Measurements from ENCODE around the gene PLOD2.
"Not testable (repeated sequence)": the region's sequence is repeated elsewhere in the genome, so short reads cannot be mapped to it uniquely, and the experiment has no call there.

PLOD2 gene

GRCh38 chr3:146139586-146140110 lies 21.3 kb downstream of the PLOD2 start:
- no peak for DNase-seq (ENCODE audit: low read depth in 3 of 3)

DNA sequence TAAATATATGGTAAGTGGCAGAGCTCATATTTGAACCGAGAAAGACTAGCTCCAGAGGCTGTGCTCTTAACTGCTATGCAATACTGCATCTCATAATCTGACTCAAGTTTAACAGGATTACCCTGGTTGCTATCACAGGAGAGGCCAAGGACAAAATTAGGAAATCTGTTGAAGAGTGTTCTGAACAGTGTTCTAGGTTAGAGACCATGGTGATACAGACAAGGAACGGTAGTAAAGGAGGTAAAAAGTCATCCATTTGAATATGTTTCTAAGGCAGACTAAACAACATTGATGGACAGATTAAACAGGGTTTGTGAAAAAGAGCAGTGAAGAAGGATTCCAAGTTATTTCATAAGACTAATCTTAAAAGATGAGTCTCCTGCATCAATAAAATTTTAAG lies 22.1 kb downstream of the PLOD2 start:
- DNase-seq (ENCODE audit: low read depth in 3 of 3) = no peak

DNA sequence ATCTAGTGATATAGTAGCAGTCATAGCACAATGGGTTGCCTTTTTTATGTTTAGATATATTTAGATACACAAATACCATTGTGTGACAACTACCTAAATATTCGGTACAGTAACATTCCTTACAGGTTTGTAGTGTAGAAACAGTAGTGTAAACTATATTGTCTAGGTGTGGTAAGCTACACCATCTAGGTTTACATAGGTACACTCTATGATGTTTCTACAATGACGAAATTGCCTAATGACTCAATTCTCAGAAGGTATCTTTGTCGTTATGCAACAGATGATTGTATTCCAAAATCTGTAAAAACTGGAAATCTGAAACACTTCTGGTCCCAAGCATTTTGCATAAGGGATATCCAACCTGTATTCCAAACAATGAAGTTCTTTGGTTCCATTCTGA lies 24.3 kb downstream of the PLOD2 start:
- no peak for DNase-seq (ENCODE audit: low read depth in 3 of 3)

DNA sequence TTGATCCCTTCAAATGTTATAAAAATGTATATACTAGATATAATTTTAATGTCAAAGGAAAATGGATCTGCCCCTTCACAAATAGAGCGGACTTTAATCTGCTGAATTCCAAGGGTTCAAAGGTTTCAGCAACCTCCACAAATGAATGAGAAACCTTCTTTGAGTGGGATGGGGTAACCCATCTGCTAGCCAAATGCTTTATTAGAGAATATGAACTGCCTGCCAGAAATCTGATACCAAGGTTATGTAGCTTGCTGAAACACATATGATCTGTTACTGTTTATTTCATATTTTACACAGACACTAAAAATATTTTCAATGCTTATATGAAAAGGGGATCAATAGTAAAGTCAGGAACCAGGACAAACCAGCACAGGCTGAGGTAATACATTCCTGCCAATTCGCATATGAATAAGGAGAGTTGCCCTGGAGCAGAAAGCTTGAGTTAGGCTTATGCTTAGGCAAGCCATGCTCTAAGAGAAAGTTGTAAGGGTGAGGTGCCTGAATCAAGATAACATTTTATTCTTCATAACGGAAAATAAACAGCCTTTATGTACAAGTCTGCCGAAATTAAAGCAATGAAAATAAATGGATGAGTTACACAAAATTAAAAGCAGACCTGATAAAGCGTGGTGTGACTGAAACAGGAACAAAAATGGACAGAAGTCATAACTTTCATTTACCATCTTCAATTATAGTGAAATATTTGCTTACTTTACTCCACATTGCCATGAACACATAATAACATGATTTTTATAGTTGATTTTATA lies 26.5 kb downstream of the PLOD2 start:
- no peak for DNase-seq (ENCODE audit: low read depth in 3 of 3)

- DNase-seq (ENCODE audit: low read depth in 3 of 3) = no peak
Measured at GRCh38 chr3:146133441-146133840, 27.5 kb downstream of the PLOD2 start.

DNA sequence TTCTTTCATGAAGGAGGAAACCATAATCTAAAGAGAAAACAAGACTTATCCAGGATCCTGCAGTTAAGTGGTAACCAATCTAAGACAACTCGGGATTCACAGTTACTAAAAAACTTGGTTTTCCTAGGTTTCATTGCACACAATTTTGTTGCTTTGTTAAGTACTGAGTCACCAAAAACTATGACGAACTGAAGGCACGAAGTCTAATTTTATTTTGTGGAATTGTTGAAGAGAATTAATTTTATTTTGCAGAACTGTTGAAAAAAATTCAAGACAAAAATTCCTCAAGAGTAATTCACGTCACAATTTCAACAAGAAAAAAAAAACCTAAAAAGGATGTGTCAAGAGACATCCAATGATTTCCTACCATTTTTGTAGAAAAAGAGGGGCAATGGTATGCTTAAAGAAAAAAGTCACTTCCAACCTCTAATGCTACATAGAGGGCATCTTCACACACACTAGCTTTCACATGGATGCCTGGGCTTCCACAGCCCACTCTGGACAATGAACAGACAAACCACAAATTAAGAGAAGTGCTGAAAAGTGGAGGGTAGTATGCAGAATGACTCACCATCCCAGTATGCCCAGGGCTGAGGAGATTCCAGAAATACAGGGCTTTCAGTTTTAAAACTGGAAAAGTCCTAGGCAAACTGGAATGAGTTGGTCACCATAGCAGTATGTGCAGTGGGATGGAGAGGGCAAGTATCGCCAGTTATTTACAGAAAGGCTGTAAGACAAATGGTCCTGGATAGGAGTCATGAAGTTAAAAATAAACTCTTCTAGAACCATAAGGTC lies 29.2 kb downstream of the PLOD2 start:
- DNase-seq (ENCODE audit: low read depth in 3 of 3) = no peak

GRCh38 chr3:146130881-146131371 lies 30.1 kb downstream of the PLOD2 start:
- no peak for DNase-seq (ENCODE audit: low read depth in 3 of 3)

DNA sequence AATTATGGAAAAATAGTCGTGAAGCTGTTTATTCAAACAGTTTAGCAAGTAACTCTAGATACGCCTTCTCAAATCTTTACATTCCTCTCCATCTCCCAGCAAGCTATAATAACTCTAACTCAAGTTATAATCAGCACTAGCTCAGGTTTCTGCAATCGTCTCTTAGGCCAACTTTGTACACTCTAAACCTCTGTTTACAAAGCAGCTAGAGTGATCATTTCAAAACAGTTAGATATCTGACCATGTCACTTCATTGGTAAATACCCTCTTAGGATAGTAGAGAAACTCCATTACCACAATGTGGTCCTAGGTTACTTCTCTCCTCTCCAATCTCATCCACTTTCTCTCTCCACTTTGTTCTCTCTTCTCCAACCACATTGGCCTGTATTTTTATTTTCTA lies 31.2 kb downstream of the PLOD2 start:
- no peak for DNase-seq (ENCODE audit: low read depth in 3 of 3)

- no peak for DNase-seq (ENCODE audit: low read depth in 3 of 3)
Measured at GRCh38 chr3:146128939-146129338, 32.0 kb downstream of the PLOD2 start.

DNA sequence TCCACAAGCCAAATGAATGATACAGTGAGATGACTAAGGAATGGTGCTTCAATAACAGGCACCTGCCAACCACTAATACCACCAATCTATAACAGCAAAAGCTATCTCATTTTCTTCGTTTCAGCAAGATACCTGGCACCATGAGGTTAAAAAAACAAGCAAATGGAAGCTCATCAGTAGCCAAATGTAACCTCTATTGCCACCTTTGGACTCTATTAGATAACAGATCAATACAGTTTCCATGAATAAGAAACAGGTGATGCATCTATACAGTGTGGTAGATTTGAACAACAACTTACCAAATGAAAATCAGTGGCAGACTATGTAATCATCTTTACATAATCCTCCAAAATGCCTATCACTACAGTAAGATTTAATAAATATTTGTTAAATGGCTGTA lies 32.8 kb downstream of the PLOD2 start:
- no peak for DNase-seq (ENCODE audit: low read depth in 3 of 3)

GRCh38 chr3:146125951-146126350 lies 35.0 kb downstream of the PLOD2 start:
- DNase-seq (ENCODE audit: low read depth in 3 of 3) = no peak

DNA sequence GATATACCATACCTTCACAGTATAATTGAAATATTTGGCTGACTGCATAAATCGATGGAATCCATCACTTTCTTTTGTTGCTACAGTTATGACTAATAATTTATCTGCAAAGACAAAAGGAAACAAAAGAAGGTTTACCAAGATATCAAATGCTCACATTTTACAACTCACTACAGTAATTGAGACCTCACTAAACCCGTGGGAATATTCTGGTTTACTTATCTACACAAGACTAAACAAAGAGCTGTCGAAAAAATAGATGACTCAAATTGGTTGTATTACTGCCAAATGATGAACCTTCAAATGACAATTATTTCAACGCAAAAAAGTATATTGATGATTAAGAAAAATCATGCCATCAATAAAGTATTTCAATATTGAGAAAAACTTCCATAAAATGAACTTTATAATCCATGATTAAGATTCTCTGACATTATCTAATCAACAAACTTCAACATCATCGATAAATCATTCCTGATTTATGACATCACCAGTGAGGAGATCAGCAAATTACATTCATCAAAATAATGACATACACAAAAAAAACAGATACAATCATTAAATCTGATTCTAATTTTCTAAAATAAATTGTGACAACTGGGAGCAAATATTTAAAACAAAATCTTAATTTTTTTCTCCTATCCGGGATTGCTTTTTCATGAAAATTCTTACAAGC lies 36.7 kb downstream of the PLOD2 start:
- no peak for DNase-seq (ENCODE audit: low read depth in 3 of 3)

DNA sequence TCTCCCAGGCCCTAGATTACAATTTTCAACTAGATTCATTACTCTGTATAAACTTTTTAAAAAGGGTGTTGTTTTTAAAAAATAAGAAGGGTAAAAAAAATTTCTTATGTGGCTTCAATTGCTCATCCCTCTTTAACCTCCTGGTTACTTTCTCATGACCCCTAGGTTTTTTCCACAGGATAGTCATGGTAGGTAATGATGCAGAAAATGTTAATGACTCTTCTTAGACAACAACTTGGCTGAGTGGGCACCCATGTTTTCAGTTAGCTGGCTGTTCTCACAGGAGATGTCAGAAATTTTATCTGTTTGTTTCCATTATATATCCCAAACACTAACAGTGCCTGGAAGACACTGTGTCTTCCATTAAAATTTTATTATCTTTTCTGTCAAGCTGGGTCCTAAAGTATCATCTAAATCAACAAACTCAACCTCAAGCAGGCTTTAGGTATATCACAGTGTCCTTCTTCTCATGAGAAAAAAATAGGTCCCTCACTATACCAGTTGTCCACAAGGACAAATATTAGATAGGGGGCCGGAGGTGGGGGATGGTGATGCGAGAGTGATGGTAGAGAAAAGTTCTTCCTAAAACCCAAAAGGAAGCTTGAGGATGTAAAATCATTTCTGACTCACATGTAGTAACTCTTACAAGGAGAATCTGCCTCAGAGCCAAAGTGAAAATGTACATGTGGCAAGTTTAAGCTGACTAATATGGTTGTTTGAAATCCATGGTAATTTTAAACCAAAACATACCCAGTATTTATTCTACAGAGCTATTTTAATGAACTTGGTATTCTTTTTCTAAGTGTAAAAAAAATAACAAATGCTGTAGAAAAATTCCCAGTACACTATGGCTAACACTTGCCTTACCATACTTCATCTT lies 43.3 kb downstream of the PLOD2 start:
- DNase-seq (ENCODE audit: low read depth in 3 of 3) = no peak

DNA sequence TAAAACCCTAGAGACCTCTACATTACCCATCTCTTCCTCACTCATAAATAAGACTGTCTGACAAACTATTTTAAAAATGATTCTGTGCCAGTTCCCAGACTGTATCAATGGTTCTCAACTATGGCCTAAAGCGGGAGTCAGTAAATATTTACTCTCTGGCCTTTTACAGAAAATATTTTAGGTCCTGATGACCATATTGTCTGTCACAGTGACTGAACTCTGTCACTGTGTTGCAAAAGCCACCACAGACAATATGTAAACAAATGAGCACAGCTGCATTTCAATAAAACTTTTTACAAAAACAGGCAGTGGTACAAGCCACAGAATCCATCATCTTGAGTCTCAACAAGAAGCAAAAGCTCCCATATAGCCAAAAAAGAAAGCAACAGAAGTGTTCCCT lies 45.4 kb downstream of the PLOD2 start:
- no peak for DNase-seq (ENCODE audit: low read depth in 3 of 3)

GRCh38 chr3:146113804-146114203 lies 47.2 kb downstream of the PLOD2 start:
- DNase-seq (ENCODE audit: low read depth in 3 of 3) = not testable (repeated sequence)

DNA sequence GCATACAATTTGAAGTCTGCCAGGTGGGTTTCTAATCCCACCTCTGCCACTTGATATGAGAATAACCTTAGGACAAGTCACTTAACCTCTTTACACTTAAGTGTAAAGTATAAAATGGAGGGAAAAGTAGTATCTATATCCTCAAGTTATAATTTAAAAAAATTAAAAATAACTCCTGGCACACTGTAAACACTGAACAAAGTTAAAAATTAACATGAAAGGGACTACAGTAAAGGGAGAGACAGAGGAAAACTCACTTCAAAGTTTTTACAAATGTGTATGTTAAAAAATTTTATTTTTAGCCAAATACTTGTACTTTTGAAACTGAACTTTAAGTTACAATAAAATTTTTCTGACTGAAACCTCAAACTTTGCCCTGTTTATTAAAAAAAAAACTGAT lies 49.6 kb downstream of the PLOD2 start:
- DNase-seq (ENCODE audit: low read depth in 3 of 3) = no peak

- DNase-seq (ENCODE audit: low read depth in 3 of 3) = no peak
Measured at GRCh38 chr3:146110161-146110560, 50.8 kb downstream of the PLOD2 start.

DNA sequence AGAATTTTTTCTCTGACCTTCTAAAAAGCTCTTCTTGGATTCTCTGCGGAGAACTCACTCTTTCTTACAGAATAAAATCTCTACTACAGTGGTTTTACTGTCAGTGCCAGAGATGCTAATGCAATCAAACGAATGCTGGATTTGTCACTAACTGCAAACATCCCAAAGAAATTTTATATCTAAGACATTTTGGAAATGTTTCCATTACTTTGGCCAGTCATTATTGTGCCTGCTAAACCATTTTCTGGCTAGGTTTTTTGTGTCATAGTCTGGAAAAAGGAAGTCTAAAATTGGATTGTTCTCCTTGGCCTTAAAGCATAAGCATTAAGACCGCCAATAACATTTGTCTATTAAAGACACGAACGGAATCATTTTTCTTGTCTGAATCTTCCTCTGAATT lies 54.0 kb downstream of the PLOD2 start:
- no peak for DNase-seq (ENCODE audit: low read depth in 3 of 3)

DNA sequence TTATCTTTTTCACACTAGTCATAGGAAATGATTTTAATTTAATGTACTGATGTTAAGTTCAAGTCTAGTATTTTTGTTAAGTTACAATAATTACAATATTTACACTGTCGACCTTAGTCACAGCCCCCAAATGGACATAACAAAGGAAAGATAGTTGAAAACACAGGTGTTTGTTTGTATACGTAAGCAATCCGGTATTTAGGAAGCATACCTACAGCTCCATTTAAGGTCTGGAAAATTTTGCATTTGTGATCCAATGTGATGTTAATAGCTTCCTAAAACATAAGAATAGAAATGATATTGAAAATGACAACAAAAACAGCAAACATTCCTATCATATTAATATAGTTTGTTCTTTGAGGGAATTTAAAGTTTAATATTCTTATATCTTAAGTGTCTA lies 56.9 kb downstream of the PLOD2 start:
- no peak for DNase-seq (ENCODE audit: low read depth in 3 of 3)

DNA sequence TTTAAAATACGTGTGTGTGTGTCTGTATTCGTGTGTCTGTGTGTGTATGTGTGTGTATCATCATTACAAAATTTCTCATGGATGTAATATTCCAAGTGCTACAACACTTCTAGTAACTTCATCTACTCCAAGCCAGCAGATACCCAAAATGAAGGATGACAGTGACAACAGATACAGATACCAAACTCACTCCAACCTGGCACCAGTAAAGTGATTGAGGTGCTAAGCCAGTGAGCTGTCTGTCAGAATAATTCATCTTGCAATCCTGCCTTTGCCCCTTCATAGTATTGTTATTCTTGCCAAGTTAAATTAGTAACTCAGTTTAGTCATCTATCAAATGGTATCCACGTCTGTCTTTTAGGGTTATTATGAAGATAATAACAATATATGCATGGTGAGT lies 58.1 kb downstream of the PLOD2 start:
- no peak for DNase-seq (ENCODE audit: low read depth in 3 of 3)

DNA sequence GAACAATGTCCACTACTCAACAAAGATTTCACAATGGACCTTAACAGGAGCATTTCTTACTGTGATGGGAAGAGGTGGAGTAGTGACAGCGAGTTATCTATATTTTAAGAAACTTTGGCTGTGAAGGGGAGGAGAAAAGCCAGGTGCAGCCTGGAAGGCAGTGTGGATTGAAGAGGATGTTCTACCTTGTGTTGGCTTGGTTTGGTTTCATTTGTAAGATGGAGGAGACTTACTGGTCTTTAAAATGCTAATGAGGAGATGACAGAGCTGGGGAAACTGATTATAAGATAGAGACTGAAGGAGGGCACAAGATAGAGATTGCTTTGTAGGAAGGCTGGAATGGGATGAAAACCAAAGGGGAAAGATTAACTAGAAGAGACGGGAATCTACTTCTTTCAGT lies 59.4 kb downstream of the PLOD2 start:
- DNase-seq (ENCODE audit: low read depth in 3 of 3) = no peak
